ENCODE measurements around the gene TMC8. TPM values are rescaled to one million over a fixed set of nuclear protein-coding genes. Genes with fewer than 3 reads are reported as not detected.
"Not testable (repeated sequence)": the region's sequence is repeated elsewhere in the genome, so short reads cannot be mapped to it uniquely, and the experiment has no call there.

The TMC8 gene
- total and polyA plus RNA-seq, 7 donors = 0.30 to 2.8 (median 0.89) TPM

DNA sequence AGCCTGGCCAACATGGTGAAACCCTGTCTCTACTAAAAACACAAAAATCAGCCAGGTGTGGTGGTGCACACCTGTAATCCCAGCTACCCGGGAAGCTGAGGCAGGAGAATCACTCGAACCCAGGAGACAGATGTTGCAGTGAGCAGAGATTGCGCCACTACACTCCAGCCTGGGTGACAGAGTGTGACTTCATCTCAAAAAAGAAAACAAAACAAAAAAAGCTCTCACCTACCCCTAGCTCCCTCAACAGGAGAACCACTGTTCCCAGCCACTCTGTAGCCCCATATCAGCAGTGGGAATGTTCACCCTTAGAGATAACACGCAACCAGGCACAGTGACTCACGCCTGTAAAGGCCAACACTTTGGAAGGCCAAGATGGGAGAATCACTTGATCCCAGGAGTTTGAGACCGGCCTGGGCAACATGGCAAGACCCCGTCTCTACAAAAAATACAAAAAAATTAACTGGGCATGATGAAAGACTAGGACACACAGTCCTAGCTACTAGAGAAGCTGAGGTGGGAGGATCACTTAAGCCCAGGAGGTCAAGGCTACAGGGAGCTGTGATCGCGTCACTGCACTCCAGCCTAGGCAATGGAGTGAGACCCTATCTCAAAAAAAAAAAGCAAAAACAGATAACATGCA, 5.4 kb downstream of the TMC8 start:
- Histone ChIP-seq H3K4me3 (no peak overlapping the region), H3K9me3 (no peaks in the 10 kb centered on the region), H3K4me1 (peaks cover 5% of the 10 kb centered on the region), H3K36me3 (ENCODE audit: insufficient read depth in 1 of 2, low read depth in 1 of 2) (no peaks in the 10 kb centered on the region), H3K27ac (no peak overlapping the region), H3K27me3 (ENCODE audit: insufficient read depth in 3 of 3, low read length in 2 of 3) (peaks cover 0 to 15% (median 3%) of the 10 kb centered on the region in 3 donors)
- ATAC-seq = no peak
- TF ChIP-seq, protein P1, sequence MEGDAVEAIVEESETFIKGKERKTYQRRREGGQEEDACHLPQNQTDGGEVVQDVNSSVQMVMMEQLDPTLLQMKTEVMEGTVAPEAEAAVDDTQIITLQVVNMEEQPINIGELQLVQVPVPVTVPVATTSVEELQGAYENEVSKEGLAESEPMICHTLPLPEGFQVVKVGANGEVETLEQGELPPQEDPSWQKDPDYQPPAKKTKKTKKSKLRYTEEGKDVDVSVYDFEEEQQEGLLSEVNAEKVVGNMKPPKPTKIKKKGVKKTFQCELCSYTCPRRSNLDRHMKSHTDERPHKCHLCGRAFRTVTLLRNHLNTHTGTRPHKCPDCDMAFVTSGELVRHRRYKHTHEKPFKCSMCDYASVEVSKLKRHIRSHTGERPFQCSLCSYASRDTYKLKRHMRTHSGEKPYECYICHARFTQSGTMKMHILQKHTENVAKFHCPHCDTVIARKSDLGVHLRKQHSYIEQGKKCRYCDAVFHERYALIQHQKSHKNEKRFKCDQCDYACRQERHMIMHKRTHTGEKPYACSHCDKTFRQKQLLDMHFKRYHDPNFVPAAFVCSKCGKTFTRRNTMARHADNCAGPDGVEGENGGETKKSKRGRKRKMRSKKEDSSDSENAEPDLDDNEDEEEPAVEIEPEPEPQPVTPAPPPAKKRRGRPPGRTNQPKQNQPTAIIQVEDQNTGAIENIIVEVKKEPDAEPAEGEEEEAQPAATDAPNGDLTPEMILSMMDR (IDR thresholded peaks at IDR 0.05) = no peak
- DNase-seq = no peak
- 94 to 98% (median 94%) methylated on average over 9 of the region's 9 CpGs for WGBS, 3 donors
- intact Hi-C loops (cut with DNase I) = no loop called here

DNA sequence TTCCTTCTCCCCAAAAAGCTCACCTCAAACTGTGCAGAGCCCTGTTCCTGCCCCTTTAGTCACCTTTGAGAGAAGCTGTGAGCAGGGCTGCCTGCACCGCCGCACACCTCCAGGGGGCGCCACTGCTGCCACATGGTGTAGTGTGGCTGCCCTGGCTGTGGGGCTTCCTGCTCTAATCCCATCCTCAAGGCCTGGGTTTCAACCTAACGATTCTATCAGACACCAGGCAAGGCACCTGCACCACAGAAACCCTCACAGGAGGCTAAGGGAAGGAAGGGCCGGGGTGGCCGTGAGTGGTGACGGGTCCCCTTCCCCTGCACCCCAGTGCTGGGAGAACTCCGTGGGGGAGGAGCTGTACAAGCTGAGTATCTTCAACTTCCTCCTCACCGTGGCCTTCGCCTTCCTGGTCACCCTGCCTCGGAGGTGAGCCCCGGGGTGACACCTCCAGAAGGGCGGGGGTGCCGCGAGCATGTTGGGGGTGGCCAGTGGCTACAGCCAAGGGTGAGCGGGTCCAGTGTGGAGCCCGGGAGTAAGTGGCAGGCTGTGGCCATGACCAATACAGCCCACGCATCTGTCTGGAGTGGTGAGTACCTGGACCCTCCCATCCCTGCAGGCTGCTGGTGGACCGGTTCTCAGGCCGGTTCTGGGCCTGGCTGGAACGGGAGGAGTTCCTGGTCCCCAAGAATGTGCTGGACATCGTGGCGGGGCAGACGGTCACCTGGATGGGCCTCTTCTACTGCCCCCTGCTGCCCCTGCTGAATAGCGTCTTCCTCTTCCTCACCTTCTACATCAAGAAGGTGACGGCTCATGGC, 7.0 kb downstream of the TMC8 start:
- no peaks in the 10 kb centered on the region for H3K27me3 ChIP-seq (ENCODE audit: insufficient read depth in 3 of 3, low read length in 2 of 3)
- DNase-seq (no peak), ATAC-seq (no peak)
- TF ChIP-seq, protein P1 (IDR thresholded peaks at IDR 0.05) = peak; percentile 8
- H3K4me3 ChIP-seq = no peak overlapping the region
- H3K36me3 ChIP-seq (ENCODE audit: insufficient read depth in 1 of 2, low read depth in 1 of 2) = no peaks in the 10 kb centered on the region
- no peak overlapping the region for H3K27ac ChIP-seq
- no peaks in the 10 kb centered on the region for H3K9me3 ChIP-seq
- 66 to 69% (median 67%) methylated on average over 24 to 26 of the region's 26 CpGs for WGBS, 3 donors
- peaks cover 12% of the 10 kb centered on the region for H3K4me1 ChIP-seq
- intact Hi-C loops (cut with DNase I) = no loop called here

DNA sequence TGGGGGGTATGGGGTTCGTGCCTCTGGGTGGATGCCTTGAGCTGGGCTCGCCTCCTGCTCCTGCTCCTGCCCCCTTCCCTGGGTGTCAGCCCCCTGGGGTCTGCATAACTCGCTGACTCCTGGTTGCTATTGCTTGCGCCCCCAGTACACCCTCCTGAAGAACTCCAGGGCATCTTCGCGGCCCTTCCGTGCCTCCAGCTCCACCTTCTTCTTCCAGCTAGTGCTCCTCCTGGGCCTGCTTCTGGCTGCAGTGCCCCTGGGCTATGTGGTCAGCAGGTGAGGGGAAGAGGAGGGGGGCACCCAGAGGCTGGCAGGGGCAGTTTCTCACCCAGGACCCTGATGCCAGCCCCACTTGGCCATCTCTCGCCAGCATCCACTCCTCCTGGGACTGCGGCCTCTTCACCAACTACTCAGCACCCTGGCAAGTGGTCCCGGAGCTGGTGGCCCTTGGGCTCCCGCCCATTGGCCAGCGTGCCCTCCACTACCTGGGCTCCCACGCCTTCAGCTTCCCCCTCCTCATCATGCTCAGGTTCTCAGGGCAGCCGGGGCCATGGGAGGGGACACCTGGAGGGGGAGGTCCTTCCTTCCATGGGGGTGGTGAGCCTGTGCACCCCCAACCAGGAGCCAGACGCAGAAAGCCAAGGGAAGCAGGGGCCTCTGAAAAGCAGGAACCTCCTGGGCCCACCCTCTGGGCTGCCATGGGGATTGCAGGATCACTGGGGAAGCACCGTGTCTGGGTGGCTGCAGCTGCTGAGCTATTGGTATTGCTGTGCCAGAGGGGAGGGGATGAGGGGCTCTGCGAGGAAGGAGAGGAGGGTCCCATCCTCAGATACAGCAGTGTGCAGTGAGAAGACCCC, 7.9 kb downstream of the TMC8 start:
- ATAC-seq (no peak), DNase-seq (no peak)
- peaks cover 12% of the 10 kb centered on the region for H3K4me1 ChIP-seq
- 81 to 88% (median 84%) methylated on average over 16 to 17 of the region's 17 CpGs for WGBS, 3 donors
- no peaks in the 10 kb centered on the region for H3K27me3 ChIP-seq (ENCODE audit: insufficient read depth in 3 of 3, low read length in 2 of 3)
- no peak overlapping the region for H3K4me3 ChIP-seq
- TF ChIP-seq, protein P1 (IDR thresholded peaks at IDR 0.05) = no peak
- no peak overlapping the region for H3K27ac ChIP-seq
- H3K9me3 ChIP-seq = no peaks in the 10 kb centered on the region
- intact Hi-C loops (cut with DNase I) = no loop called here
- no peaks in the 10 kb centered on the region for H3K36me3 ChIP-seq (ENCODE audit: insufficient read depth in 1 of 2, low read depth in 1 of 2)

DNA sequence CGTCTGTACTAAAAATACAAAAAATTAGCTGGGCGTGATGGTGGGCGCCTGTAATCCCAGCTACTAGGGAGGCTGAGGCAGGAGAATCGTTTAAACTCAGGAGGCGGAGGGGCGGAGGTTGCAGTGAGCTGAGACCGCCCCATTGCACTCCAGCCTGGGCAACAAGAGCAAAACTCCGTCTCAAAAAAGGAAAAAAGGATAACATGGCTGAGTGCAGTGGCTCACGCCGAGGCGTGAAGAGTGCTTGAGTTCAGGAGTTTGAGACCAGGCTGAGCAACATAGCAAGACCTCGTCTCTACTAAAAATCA, 9.2 kb downstream of the TMC8 start:
- intact Hi-C loops (cut with DNase I) = loop anchor here in 1 of 2 donors (5.0 kb wide), 1 partner anchor 42 kb away; no protein-coding TSS in a partner anchor
- DNase-seq; H3K36me3 ChIP-seq (ENCODE audit: insufficient read depth in 1 of 2, low read depth in 1 of 2); H3K4me3 ChIP-seq; H3K27me3 ChIP-seq (ENCODE audit: insufficient read depth in 3 of 3, low read length in 2 of 3); H3K27ac ChIP-seq; H3K9me3 ChIP-seq; ATAC-seq: not testable (repeated sequence)
- H3K4me1 ChIP-seq = peaks cover 23% of the 10 kb centered on the region
- WGBS, 3 donors = 90 to 95% (median 94%) methylated on average over 12 of the region's 12 CpGs

Measured in psoas muscle (tissue), 8 donors.